Measurements from ENCODE around the gene JHY.

- TF ChIP-seq, protein P1, sequence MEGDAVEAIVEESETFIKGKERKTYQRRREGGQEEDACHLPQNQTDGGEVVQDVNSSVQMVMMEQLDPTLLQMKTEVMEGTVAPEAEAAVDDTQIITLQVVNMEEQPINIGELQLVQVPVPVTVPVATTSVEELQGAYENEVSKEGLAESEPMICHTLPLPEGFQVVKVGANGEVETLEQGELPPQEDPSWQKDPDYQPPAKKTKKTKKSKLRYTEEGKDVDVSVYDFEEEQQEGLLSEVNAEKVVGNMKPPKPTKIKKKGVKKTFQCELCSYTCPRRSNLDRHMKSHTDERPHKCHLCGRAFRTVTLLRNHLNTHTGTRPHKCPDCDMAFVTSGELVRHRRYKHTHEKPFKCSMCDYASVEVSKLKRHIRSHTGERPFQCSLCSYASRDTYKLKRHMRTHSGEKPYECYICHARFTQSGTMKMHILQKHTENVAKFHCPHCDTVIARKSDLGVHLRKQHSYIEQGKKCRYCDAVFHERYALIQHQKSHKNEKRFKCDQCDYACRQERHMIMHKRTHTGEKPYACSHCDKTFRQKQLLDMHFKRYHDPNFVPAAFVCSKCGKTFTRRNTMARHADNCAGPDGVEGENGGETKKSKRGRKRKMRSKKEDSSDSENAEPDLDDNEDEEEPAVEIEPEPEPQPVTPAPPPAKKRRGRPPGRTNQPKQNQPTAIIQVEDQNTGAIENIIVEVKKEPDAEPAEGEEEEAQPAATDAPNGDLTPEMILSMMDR (IDR thresholded peaks at IDR 0.05) = no peak
- no peak for TF ChIP-seq POLR2A (IDR thresholded peaks at IDR 0.05)
Observed at GRCh38 chr11:122902951-122903350, 20.4 kb downstream of the JHY start.

All from prostate gland (tissue), 2 donors.